Choroid plexus epithelial cell (primary cell): ENCODE results near the gene TMEM271.

Source experiments
- DNase-seq: peaks from one replicate; pipeline ENCODE4 v3.0.0-alpha.2; 2010; ENCODE audit warnings: low read depth
- H3K4me3 ChIP-seq: 2 replicates; pipeline ENCODE4 v1.5.1; 2011; ENCODE audit warnings: low read depth, mild to moderate bottlenecking, control low read depth, low read length, moderate library complexity
- TF ChIP-seq, protein P1 (sequence below): conservative IDR thresholded peaks from 2 replicates; pipeline ENCODE4 v1.5.1; 2011; ENCODE audit warnings: low read depth, mild to moderate bottlenecking, control low read depth, inconsistent platforms, low read length, moderate library complexity

TMEM271 gene

DNA sequence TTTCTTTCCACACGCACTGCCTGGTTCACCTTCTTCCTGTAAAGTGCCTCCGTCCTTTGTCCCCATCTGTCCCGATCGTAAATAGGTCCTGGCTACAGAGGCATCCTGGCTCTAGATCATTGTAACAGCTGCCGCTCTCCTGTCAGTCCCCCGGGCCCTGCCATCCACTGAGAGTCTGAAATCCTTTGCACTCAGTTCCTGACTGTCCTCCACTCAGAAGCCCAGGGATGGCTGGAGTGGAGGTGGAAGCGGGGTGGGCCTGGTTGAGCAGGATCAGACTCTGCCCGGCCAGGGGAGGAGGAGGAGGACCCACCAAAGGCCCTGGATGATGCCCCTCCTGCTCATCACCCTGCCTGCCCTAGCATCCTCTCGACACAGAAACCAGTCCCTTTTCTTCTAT, 47.3 kb downstream of the TMEM271 start:
- TF ChIP-seq, protein P1, sequence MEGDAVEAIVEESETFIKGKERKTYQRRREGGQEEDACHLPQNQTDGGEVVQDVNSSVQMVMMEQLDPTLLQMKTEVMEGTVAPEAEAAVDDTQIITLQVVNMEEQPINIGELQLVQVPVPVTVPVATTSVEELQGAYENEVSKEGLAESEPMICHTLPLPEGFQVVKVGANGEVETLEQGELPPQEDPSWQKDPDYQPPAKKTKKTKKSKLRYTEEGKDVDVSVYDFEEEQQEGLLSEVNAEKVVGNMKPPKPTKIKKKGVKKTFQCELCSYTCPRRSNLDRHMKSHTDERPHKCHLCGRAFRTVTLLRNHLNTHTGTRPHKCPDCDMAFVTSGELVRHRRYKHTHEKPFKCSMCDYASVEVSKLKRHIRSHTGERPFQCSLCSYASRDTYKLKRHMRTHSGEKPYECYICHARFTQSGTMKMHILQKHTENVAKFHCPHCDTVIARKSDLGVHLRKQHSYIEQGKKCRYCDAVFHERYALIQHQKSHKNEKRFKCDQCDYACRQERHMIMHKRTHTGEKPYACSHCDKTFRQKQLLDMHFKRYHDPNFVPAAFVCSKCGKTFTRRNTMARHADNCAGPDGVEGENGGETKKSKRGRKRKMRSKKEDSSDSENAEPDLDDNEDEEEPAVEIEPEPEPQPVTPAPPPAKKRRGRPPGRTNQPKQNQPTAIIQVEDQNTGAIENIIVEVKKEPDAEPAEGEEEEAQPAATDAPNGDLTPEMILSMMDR, result no peak
- no peak for DNase-seq
- H3K4me3 ChIP-seq, result no peak overlapping the region

- DNase-seq, result no peak
- TF ChIP-seq, protein P1, result no peak
- H3K4me3 ChIP-seq, result no peak overlapping the region
Observed at GRCh38 chr4:528296-528695, 47.8 kb downstream of the TMEM271 start.

DNA sequence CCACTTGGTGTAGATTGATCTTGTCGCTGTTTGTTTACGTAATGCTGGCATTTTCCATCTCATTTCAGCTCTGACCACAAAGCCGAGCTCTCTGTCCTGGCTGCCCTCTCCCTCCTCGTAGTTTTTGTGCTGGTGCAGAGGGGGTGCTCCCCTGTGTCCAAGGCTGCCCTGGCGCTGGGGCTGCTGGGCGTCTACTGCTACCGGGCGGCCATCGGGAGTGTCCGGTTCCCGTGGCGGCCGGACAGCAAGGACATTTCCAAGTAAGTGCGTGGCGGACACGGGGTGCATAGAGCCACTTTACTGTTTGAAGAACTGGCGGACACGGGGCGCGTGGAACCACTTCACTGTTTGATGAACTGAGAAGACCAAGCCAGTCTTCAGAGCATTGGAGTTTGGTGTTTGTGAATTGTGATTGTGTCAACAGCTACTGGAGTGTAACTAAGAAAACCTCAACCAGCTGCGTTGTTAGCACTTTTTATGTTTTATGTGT, 49.1 kb downstream of the TMEM271 start:
- TF ChIP-seq, protein P1, result no peak
- no peak for DNase-seq
- H3K4me3 ChIP-seq, result no peak overlapping the region

GRCh38 chr4:526189-526909, 49.7 kb downstream of the TMEM271 start:
- TF ChIP-seq, protein P1, result no peak
- no peak overlapping the region for H3K4me3 ChIP-seq
- DNase-seq, result no peak

- TF ChIP-seq, protein P1, result no peak
- H3K4me3 ChIP-seq, result no peak overlapping the region
- DNase-seq, result no peak
Observed at GRCh38 chr4:525660-526059, 50.4 kb downstream of the TMEM271 start.

DNA sequence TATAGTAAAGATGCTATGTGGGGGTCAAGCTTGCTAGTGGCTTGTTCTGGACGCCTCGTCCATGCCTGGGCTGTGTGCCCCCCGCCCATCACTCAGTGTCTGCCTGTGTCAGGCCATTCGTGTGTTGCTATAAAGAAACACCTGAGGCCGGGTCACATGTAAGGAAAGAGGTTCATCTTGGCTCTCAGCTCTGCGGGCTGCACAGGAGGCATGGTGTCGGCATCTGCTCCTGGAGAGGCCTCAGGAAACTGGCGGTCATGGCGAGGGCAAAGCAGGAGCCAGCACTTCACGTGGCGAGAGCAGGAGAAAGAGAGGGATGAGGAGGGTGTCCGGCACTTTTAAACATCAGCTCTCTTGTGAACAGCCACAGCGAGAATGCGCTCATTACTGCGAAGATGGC, 51.9 kb downstream of the TMEM271 start:
- TF ChIP-seq, protein P1, result no peak
- DNase-seq, result no peak
- H3K4me3 ChIP-seq, result no peak overlapping the region
